K562 (cell line): ENCODE data around the gene TTBK1. TPM values are rescaled to one million over a fixed set of nuclear protein-coding genes. Genes with fewer than 3 reads are reported as not detected.

Experiments used
- ARID3A ChIP-seq: IDR thresholded peaks from 2 replicates; pipeline ENCODE4 v1.6.1; 2012; ENCODE audit warnings: low read depth, low read length, improper control_type of control experiment, borderline replicate concordance
- BACH1 ChIP-seq: fragments of 200-800 bp; sonication (Bioruptor generic); IDR thresholded peaks from 2 replicates; pipeline ENCODE4 v1.6.1; 2016; ENCODE audit warnings: missing genetic modification characterization, missing compliant biosample characterization
- HIVEP1 ChIP-seq: fragments of 250-450 bp; sonication (Bioruptor Pico); IDR thresholded peaks from 2 replicates; pipeline ENCODE4 v1.4.0; 2020; ENCODE audit warnings: mild to moderate bottlenecking
- KDM5B ChIP-seq: fragments of 200-600 bp; sonication (generic); IDR thresholded peaks from 2 replicates; pipeline ENCODE4 v1.6.1; 2012; ENCODE audit warnings: low read depth, mild to moderate bottlenecking, moderate library complexity, low read length, control low read depth, inconsistent platforms; ENCODE audit not compliant: insufficient replicate concordance
- RBM15 ChIP-seq: fragments of 200-400 bp; formaldehyde crosslinking; IDR thresholded peaks from 2 replicates; pipeline ENCODE4 v1.6.1; 2018; ENCODE audit warnings: mild to moderate bottlenecking, low read length, moderate library complexity; ENCODE audit not compliant: insufficient read depth
- STAT5B ChIP-seq: fragments of 250-450 bp; sonication (Bioruptor Pico); IDR thresholded peaks from 2 replicates; pipeline ENCODE4 v1.8.0; 2021; ENCODE audit warnings: mild to moderate bottlenecking, inconsistent platforms
- YBX1 ChIP-seq: fragments of 450-650 bp; IDR thresholded peaks from 2 replicates; pipeline ENCODE4 v1.7.1; 2016; ENCODE audit warnings: mild to moderate bottlenecking
- ZNF764 ChIP-seq: fragments of 250-450 bp; sonication (Bioruptor Pico); IDR thresholded peaks from 2 replicates; pipeline ENCODE4 v1.4.0; 2020; ENCODE audit warnings: low read depth, mild to moderate bottlenecking, moderate library complexity
- polyA plus RNA-seq, 8 experiments: library from polyadenylated mRNA; depleted of rRNA in 4 of 8; stranded (reverse) in 5 of 8; unstranded in 3 of 8; fragments of >200 nt; fragmentation: Nextera tagmentation in 2 of 8; fragmentation: Illumina TruSeq in 1 of 8; extraction: Ambion mirVana in 2 of 8; extraction: Trizol in 1 of 8; gene quantifications; 2 replicates each; pipeline versions ENCODE4 v1.2.1 to v1.2.3, GENCODE V29; 2011 to 2014; ENCODE audit warnings: inconsistent platforms in 1 of 8, missing spikeins in 1 of 8
- total RNA-seq, 7 experiments: library from RNA; depleted of rRNA in 6 of 7; stranded (reverse); fragments of >200 nt in 6 of 7; fragmentation: Illumina TruSeq in 2 of 7; extraction: Trizol in 2 of 7; gene quantifications; 2 replicates each; pipeline versions ENCODE4 v1.2.1 to v1.2.3, GENCODE V29; 2011 to 2021; ENCODE audit warnings: low replicate concordance in 1 of 7
- TF ChIP-seq, protein P1 (sequence below), 2 experiments: IDR thresholded peaks; 2 replicates each; pipeline ENCODE4 v1.6.1; 2011; ENCODE audit warnings: borderline replicate concordance in 1 of 2, control low read depth in 1 of 2, low read depth in 1 of 2, low read length in 1 of 2, mild to moderate bottlenecking in 1 of 2, mixed read lengths in 1 of 2, moderate library complexity in 1 of 2; ENCODE audit not compliant: insufficient read depth in 1 of 2, insufficient read length in 1 of 2, poor library complexity in 1 of 2, severe bottlenecking in 1 of 2; ENCODE audit errors: extremely low read depth in 1 of 2

The TTBK1 gene
- total and polyA plus RNA-seq, 9 of the 15 experiments (the other 6 are each of a cell fraction or from before 2014, with no cell fraction given): not detected

DNA sequence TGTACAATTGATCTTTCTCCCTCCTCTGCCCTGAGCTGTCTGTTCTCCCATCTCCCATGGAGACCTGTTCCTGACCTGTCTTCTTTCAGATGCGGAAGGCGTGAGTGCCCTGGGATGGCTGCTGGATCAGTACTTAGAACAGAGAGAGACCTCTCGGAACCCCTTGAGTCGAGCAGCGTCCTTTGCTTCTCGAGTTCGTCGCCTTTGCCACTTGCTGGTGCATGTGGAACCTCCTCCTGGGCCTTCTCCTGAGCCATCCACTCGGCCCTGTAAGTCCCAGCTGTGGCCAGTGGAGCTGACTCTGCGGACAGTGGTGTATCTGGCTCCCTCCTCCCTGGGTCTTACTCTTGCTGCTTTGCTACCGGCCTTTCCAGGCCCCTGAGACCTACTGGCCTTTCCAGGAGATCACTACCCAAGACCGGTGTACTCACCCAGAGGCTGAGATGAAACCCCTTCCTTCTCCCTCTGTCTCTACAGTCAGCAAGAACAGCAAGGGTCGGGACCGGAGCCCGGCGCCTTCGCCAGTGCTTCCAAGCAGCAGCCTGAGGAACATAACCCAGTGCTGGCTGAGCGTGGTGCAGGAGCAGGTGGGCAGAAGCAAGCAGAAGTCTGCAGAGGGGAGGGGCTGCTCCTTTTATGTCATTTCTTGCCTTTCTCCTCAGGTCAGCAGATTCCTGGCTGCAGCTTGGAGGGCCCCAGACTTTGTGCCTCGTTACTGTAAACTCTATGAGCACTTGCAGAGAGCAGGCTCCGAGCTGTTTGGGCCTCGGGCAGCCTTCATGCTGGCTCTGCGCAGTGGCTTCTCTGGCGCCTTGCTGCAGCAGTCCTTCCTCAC, 38.8 kb upstream of the TTBK1 start (continued):
- TF ChIP-seq ARID3A (no peak), RBM15 (no peak), BACH1 (tag) (no peak), STAT5B (CRISPR knock-in tag) (no peak), KDM5B (no peak), HIVEP1 (CRISPR knock-in tag) (no peak), YBX1 (no peak), ZNF764 (no peak)
- TF ChIP-seq, protein P1, sequence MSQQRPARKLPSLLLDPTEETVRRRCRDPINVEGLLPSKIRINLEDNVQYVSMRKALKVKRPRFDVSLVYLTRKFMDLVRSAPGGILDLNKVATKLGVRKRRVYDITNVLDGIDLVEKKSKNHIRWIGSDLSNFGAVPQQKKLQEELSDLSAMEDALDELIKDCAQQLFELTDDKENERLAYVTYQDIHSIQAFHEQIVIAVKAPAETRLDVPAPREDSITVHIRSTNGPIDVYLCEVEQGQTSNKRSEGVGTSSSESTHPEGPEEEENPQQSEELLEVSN (IDR thresholded peaks at IDR 0.05; ENCODE audit: borderline replicate concordance in 1 of 2, extremely low read depth in 1 of 2, insufficient read depth in 1 of 2, insufficient read length in 1 of 2, low read depth in 1 of 2, low read length in 1 of 2, poor library complexity in 1 of 2, severe bottlenecking in 1 of 2): no peak
